ENCODE measurements around the gene ITPKB. TPM values are rescaled to one million over a fixed set of nuclear protein-coding genes. Genes with fewer than 3 reads are reported as not detected.
A peak's percentile ranks its signal among the peaks of the same experiment; 100 is the strongest.

ITPKB gene
- total RNA-seq, 2 donors from 2014 or later, result 13.0 to 21.1 TPM

DNA sequence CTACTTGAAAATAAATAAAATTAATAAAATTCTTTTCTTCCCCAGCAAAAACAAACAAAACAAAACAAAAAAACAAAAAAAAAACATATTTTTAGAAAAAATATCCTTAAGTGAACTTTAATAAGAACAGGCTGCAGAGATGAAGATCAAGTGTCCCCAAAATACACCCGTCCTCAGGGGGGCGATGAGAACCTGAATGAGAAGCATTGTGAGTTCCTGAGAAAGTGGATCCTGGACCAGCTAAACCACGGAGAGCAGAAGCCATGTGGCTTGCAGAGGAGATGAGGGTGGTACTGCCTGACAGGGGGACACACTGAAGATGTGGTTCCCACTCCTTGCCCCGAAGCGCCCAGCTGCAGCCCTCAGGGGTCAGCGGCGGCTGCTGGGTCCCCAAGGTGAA is 89.3 kb downstream of the ITPKB start:
- H3K27ac ChIP-seq, result no peak overlapping the region
- TF ChIP-seq, protein P1, sequence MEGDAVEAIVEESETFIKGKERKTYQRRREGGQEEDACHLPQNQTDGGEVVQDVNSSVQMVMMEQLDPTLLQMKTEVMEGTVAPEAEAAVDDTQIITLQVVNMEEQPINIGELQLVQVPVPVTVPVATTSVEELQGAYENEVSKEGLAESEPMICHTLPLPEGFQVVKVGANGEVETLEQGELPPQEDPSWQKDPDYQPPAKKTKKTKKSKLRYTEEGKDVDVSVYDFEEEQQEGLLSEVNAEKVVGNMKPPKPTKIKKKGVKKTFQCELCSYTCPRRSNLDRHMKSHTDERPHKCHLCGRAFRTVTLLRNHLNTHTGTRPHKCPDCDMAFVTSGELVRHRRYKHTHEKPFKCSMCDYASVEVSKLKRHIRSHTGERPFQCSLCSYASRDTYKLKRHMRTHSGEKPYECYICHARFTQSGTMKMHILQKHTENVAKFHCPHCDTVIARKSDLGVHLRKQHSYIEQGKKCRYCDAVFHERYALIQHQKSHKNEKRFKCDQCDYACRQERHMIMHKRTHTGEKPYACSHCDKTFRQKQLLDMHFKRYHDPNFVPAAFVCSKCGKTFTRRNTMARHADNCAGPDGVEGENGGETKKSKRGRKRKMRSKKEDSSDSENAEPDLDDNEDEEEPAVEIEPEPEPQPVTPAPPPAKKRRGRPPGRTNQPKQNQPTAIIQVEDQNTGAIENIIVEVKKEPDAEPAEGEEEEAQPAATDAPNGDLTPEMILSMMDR (IDR thresholded peaks at IDR 0.05), result peak in 5 of 7 experiments; percentile 13 to 44 (median 23)
- TF ChIP-seq POLR2A (IDR thresholded peaks at IDR 0.05), result no peak
- DNase-seq (peak in 1 of 4 donors; percentile 52), ATAC-seq (no peak)
- intact Hi-C loops (cut with DNase I), result no loop called here
- H3K4me3 ChIP-seq, result no peak overlapping the region
- whole genome bisulfite sequencing, 2 donors, result 71 to 84% methylated on average over 7 of the region's 7 CpGs
- peaks cover 6% of the 10 kb centered on the region for H3K4me1 ChIP-seq
- H3K27me3 ChIP-seq, result no peaks in the 10 kb centered on the region
- no peaks in the 10 kb centered on the region for H3K9me3 ChIP-seq
- peaks cover 0 to 4% of the 10 kb centered on the region in 2 donors for H3K36me3 ChIP-seq (replicated peaks in 1 of 2; ENCODE audit: insufficient read depth in 1 of 2, low read depth in 2 of 2)

DNA sequence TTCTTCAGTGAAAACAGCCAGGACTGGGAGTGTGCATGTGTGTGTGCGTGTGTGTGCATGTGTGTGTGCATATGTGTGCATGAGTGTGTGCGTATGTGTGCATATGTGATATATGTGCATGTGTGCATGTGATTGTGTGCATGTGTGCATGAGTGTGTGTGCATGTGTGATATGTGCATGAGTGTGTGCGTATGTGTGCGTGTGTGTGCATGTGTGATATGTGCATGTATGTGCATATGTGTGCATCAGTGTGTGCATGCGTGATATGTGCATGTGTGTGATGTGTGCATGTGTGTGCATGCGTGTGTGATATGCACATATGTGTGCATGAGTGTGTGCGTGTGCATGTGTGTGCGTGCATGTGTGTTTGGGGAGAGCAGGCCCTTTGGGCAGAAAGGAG is 89.8 kb downstream of the ITPKB start:
- WGBS, 2 donors, result 83 to 87% methylated on average over 8 of the region's 8 CpGs
- peaks cover 2% of the 10 kb centered on the region for H3K4me1 ChIP-seq
- no peak overlapping the region for H3K27ac ChIP-seq
- TF ChIP-seq, protein P1 (IDR thresholded peaks at IDR 0.05), result no peak
- TF ChIP-seq POLR2A (IDR thresholded peaks at IDR 0.05), result no peak
- H3K4me3 ChIP-seq, result no peak overlapping the region
- no peaks in the 10 kb centered on the region for H3K27me3 ChIP-seq
- intact Hi-C loops (cut with DNase I), result no loop called here
- no peak for ATAC-seq
- DNase-seq, result no peak
- H3K9me3 ChIP-seq, result no peaks in the 10 kb centered on the region
- H3K36me3 ChIP-seq (replicated peaks in 1 of 2; ENCODE audit: insufficient read depth in 1 of 2, low read depth in 2 of 2), result peaks cover 0 to 4% of the 10 kb centered on the region in 2 donors

DNA sequence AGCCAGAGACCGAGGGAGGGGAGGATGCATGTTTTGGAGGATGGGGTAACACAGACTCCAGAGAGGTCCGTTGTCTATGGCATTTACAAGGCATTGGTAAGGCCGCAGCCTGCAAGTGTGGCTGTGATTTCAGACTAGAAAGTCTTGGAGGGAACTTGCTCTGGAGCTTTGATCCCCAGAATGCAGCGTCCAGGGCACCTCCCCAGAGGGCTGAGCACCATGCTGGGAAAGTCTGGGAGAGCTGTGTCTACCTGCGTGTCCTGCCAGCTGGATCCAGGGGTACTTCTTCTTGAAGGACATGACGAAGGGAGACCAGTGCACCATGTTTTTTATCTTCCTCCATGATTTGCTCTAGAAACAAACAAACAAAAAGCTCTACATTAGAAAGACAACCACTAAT is 90.7 kb downstream of the ITPKB start:
- no peak for TF ChIP-seq POLR2A (IDR thresholded peaks at IDR 0.05)
- TF ChIP-seq, protein P1 (IDR thresholded peaks at IDR 0.05), result no peak
- Histone ChIP-seq H3K9me3 (no peaks in the 10 kb centered on the region), H3K27me3 (no peaks in the 10 kb centered on the region), H3K4me3 (no peak overlapping the region), H3K4me1 (no peaks in the 10 kb centered on the region), H3K36me3 (replicated peaks in 1 of 2; ENCODE audit: insufficient read depth in 1 of 2, low read depth in 2 of 2) (peaks cover 0 to 4% of the 10 kb centered on the region in 2 donors), H3K27ac (no peak overlapping the region)
- intact Hi-C loops (cut with DNase I), result no loop called here
- ATAC-seq (no peak), DNase-seq (no peak)
- 85 to 95% methylated on average over 6 of the region's 6 CpGs for WGBS, 2 donors

GRCh38 chr1:226647719-226648118 is 91.4 kb downstream of the ITPKB start:
- Histone ChIP-seq H3K4me3 (no peak overlapping the region), H3K36me3 (replicated peaks in 1 of 2; ENCODE audit: insufficient read depth in 1 of 2, low read depth in 2 of 2) (peaks cover 0 to 4% of the 10 kb centered on the region in 2 donors), H3K4me1 (no peaks in the 10 kb centered on the region), H3K27me3 (no peaks in the 10 kb centered on the region), H3K9me3 (no peaks in the 10 kb centered on the region), H3K27ac (no peak overlapping the region)
- no peak for ATAC-seq
- TF ChIP-seq, protein P1 (IDR thresholded peaks at IDR 0.05), result no peak
- no peak for TF ChIP-seq POLR2A (IDR thresholded peaks at IDR 0.05)
- intact Hi-C loops (cut with DNase I), result no loop called here
- 94 to 100% methylated on average over 5 to 7 of the region's 8 CpGs for WGBS, 2 donors
- DNase-seq, result no peak

- 96 to 97% methylated on average over 7 to 16 of the region's 16 CpGs for WGBS, 2 donors
- Histone ChIP-seq H3K27me3 (no peaks in the 10 kb centered on the region), H3K9me3 (no peaks in the 10 kb centered on the region), H3K4me3 (no peak overlapping the region), H3K4me1 (no peaks in the 10 kb centered on the region), H3K27ac (no peak overlapping the region), H3K36me3 (replicated peaks in 1 of 2; ENCODE audit: insufficient read depth in 1 of 2, low read depth in 2 of 2) (peaks cover 0 to 4% of the 10 kb centered on the region in 2 donors)
- intact Hi-C loops (cut with DNase I), result no loop called here
- no peak for ATAC-seq
- no peak for TF ChIP-seq POLR2A (IDR thresholded peaks at IDR 0.05)
- TF ChIP-seq, protein P1 (IDR thresholded peaks at IDR 0.05), result no peak
- DNase-seq, result no peak
Measured at GRCh38 chr1:226646870-226647449, 92.1 kb downstream of the ITPKB start.
